ENCODE results near the gene SEMA3F.
"Not testable (repeated sequence)": the region's sequence is repeated elsewhere in the genome, so short reads cannot be mapped to it uniquely, and the experiment has no call there.

SEMA3F gene

DNA sequence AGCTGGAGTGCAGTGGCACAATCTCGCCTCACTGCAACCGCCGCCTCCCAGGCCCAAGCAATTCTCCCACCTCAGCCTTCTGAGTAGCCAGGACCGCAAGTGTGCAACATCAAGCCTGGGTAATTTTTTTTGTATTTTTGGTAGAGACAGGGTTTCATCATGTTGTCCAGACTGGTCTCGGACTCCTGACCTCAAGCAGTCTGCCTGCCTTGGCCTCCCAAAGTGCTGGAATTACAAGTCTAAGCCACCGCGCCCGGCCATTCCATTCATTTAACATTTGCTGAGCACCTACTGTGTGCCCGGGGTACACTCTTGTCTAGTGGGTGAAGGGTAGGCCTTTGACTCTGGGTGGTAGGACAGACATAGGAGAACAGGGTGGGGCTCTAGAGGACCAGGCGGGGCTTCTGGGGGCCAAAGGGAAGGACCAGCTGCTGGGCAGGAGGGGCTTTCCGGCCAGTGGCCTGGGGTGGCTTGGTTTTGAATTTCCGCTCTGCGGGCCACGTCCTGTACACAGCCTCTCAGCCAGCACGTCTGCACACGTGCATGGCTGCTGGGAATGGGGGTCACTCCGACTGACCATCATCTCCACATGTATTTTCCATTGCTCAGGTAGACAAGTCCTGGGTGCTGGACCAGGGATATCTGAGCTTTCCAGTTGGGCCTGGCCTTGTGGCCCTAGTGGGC lies 52.4 kb downstream of the SEMA3F start:
- no peak for DNase-seq (ENCODE audit: insufficient read length, low spot score)
- FAIRE-seq, result no peak

DNA sequence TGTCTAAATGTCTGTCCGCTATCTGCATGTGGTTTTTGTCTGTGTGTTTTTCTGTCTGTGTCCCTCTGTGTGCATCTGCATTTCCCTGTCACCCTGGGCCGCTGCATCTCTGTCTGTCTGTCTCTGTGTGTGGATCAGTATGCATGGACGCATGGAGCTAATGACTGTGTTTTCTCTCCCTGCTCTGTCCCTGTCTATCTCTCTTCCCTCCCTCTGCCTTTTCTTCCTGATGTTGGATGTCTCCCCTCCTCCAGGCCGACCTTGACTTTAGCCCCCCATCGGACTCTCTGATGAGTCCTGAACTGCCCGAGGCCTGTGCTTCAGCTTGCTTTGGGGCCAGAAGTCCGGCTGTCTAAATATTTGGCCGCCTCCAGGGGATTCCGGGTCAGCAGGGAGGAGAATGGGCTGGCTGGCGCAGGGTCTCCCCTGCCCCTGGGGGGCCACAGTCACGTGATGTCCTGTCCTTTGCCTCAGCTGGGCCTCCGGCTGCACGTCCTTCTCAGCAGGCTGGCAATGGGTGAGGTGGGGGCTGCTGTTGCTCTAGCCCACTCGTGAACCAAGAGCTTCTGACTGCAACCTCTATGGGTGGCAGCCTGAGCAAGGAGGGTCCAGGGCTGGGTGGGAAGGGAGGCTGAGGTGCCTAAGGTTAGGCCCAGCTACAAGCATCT lies 53.7 kb downstream of the SEMA3F start:
- no peak for FAIRE-seq
- no peak for DNase-seq (ENCODE audit: insufficient read length, low spot score)

DNA sequence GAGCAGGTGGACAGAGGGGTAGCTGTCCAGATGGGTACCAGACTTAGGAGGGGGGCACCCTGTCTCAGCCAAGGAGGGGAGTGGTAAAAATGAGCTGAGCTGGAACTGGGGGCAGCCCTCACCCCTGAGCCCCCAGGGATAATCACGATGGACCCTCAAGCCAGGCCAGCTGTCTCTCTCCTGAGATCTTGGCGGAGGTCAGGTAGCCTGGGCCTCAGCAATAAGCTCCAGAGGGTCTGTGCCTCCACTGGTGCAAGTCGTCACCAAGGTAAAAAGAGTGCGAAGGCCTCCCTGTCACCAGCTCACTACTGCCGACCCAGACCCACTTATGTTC lies 55.0 kb downstream of the SEMA3F start:
- DNase-seq (ENCODE audit: insufficient read length, low spot score), result no peak
- no peak for FAIRE-seq

DNA sequence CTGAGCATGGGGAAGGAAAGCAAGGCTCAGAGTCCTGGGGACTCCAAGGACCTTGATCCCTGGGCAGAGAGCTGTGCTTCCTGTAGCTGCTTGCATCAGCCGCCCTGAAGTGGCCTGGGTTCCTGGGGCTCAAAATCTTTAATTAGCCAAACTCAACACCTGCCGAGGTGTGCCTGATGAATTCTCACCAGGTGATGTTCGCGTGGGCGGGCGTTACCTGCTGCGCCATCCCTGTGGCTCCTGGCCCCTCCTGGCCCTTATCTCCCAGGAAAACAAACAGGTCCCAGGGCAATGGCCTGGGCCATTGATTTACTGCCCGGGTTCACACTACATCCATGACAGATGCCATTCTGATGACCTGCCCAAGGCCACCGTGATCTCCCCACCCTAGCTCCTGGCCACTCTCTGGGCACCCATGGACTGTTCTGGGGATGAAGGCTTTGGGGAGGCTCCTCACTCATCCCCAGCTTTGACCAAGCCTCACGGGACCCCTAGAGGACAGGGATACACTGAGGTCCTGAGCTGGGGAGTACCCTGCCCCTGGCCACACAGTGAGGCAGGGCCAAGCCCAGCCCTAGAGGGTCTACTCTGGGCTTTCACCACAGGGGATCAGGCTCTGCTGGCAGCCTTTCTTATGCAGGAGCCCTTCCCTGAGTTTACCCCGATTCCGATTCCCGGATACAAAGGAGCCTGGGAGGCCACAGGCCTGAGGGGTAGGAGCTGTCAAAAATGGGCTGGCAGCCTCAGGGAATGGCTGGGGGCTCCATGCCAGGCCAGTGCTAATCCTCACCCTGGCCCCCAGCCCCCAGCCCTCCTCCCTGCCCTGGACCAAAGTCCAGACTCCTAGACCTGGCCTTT lies 55.6 kb downstream of the SEMA3F start:
- no peak for FAIRE-seq
- no peak for DNase-seq (ENCODE audit: insufficient read length, low spot score)

DNA sequence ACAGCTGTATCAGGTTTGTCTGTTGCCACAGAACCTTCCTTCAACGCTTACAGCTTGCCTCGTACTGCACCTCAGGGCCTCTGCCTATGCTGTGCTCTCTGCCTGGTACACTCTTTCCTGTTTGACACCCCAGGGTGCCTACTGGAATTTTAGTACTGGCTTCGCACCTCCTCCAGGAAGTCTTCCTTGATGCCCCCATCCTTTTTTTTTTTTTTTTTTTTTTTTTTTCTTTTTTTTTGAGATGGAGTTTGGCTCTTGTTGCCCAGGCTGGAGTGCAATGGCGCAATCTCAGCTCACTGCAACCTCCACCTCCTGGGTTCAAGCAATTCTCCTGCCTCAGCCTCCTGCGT lies 56.2 kb downstream of the SEMA3F start:
- DNase-seq (ENCODE audit: insufficient read length, low spot score); FAIRE-seq: not testable (repeated sequence)

DNA sequence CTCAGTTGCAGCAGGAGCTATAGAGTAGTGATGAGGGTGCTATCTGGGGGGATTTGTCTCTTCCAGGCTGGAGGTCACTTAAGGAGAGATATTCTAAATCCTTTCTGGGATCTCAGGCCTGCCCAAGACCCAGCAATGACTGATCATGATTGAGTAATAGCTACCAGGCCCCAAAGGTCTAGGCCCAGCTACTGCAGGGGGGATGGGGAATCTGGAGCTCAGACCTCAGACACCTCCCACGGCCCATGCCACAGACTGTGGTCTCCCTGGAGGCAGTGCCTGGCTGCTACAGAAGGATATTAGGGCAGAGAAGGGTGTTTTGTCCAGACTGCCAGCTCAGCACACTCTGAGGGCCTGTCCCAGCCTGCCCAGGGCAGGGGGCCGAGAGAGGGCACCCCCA lies 56.8 kb downstream of the SEMA3F start:
- DNase-seq (ENCODE audit: insufficient read length, low spot score), result no peak

DNA sequence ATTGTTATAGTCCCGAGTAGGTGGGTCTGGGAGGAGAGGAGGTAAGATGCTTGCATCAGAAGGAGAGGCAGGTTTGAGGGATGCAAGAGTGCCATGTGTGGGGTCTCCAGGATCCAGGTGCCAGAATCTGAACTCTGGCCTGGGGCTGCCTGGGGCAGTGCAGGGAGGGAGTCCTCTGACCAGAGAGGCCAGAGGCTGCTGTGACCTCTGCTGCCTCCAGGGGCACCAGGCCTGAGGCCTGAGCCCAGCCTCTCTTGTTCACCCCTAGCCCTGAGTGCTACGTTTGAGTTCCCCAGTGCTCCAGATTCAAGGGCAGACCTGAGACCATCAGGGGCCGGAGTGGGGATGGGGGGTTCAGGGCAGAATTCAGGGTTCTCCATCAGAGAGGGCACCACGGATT lies 57.4 kb downstream of the SEMA3F start:
- DNase-seq (ENCODE audit: insufficient read length, low spot score) (no peak), FAIRE-seq (no peak)

More for the DNA sequence above, 56.8 kb downstream of the SEMA3F start:
- FAIRE-seq, result no peak

DNA sequence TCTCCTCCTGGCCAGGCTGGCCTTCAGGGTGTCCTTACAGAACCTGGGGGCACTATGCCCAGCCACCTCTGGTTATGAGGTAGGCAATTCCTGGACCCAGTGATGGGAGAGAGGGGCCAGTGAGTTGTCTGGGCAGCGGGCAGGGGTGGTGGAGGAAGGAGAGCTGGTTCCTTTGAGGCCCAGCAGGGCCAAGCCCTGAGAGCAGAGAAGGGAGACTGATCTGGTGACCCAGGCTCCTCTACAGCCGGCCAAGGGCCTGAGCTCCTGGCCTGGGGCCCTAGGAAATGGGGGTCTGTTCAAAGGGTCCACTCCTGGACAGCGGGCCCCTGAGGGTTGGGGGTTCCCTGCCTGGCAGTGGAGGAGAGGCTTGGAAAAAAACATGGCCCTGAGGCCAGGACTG lies 57.8 kb downstream of the SEMA3F start:
- DNase-seq (ENCODE audit: insufficient read length, low spot score), result no peak
- no peak for FAIRE-seq

DNA sequence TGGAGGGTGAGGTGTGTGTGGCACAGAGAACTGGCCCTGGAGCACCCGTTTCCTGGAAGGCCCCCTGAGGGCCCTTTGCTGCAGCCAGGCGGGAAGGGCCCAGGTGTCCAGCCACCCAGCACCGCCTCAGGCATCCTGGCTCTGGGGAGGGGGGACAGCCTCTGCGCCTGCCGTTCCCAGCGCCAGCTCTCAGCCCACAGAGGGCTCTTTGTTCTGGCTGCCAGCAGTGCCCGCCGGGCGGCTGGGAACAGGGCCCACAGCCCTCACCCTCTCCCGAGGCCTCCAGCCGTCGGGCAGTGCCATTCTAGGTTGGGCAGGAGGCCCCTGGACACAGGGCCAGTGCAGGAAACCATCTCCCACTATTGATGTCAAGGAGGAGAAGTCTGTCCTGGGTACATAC lies 58.2 kb downstream of the SEMA3F start:
- DNase-seq (ENCODE audit: insufficient read length, low spot score) (no peak), FAIRE-seq (no peak)

DNA sequence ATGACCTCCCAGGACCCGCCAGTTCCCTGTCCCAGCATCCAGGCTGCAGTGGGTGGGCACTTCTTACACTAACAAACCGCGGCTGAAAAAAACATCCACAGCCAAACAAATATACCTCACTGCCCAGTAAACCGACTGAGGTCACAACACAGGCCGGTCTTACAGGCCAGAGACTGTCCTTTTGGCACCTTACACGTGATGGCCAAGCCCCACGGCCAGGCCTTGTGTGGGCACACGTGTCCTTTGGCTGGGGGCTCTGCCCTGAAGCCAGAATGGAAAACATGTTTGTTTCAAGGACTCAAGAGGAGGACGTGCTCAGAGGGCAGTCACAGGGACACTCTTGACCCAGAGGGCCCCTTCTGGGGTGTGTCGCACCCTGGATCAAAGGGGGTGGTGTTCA lies 59.7 kb downstream of the SEMA3F start:
- no peak for FAIRE-seq
- DNase-seq (ENCODE audit: insufficient read length, low spot score), result no peak

DNA sequence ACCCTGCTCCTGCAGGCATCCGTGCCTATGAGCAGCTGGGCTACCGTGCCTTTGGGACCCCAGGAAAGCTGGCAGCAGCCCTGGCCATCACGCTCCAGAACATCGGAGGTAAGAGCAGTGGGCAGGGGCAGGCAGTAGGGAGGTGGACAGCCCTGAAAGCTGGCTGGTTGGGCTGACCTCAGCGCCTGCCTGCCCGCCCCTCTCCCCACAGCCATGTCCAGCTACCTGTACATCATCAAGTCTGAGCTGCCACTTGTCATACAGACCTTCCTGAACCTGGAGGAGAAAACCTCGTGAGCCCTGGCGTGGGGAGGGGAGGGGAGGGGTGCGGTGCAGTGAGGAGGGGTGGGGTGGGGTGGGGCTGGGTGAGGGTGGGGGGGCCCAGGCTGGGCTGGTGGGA lies 60.4 kb downstream of the SEMA3F start:
- FAIRE-seq, result no peak

DNA sequence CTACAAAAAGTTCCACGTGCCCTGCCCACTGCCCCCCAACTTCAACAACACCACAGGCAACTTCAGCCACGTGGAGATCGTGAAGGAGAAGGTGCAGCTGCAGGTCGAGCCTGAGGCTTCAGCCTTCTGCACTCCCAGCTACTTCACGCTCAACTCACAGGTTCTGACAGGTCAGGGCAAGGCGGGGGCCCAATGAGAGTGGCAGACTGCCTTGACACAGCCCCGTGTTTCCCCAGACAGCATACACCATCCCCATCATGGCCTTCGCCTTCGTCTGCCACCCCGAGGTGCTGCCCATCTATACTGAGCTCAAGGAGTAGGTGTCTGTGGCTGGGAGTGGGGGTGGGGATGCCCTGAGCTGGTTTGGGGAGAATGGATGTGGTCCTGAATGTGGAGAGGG lies 62.6 kb downstream of the SEMA3F start:
- DNase-seq (ENCODE audit: insufficient read length, low spot score) (no peak), FAIRE-seq (no peak)

More for the DNA sequence above, 60.4 kb downstream of the SEMA3F start:
- no peak for DNase-seq (ENCODE audit: insufficient read length, low spot score)

DNA sequence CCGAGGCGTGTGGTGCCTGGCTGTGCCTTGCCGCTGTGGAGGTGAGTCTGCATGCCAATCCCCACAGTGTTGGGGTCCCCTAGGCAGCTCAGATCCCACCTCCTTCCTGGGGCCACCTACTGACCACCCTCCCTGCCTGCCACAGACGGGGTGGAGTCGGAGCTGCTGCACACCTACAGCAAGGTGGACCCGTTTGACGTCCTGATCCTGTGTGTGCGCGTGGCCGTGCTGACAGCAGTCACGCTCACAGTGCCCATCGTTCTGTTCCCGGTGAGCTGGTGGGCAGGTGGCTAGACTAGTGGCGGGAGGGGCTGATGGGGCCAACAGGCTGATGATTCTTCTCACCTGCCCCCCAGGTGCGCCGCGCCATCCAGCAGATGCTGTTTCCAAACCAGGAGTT lies 63.3 kb downstream of the SEMA3F start:
- FAIRE-seq (no peak), DNase-seq (ENCODE audit: insufficient read length, low spot score) (no peak)

DNA sequence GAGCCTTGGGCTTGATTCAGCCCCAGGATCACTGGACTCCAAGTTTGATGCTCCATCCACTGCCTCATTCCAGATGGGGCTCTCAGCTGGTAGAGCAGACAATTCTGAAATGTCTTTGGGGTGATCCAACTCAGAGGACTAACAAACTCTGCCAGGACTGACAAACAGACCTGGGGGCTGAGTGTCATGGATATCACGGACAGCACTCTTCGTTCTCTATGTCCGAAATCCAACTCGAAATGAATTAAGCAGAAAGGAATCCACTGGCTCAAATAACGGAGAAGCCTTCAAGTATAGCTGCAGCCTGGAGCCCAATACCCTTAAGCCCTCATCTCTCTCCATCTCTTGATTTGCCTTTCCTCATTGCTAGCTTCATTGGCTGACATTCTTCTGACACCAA lies 64.2 kb downstream of the SEMA3F start:
- no peak for FAIRE-seq
- no peak for DNase-seq (ENCODE audit: insufficient read length, low spot score)

DNA sequence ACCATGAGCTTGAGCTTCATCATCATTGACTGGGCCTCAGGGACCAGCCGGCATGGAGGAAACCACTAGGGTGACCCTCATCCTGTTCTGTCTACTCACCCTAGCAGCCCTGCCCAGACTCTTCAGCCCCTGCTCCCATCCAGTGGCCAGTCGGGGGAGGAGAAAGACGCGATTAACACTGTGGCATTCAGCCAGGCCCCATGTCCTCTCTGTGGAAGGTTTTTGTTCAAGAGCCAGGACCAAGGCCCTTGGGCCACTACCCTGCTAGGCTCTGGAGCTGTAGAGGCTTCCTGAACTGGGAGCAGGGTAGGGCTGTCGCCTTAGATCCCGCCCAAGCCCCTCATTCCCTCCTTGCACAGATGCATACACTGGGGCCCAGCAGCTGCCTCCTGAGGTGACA lies 65.0 kb downstream of the SEMA3F start:
- FAIRE-seq (no peak), DNase-seq (ENCODE audit: insufficient read length, low spot score) (no peak)

DNA sequence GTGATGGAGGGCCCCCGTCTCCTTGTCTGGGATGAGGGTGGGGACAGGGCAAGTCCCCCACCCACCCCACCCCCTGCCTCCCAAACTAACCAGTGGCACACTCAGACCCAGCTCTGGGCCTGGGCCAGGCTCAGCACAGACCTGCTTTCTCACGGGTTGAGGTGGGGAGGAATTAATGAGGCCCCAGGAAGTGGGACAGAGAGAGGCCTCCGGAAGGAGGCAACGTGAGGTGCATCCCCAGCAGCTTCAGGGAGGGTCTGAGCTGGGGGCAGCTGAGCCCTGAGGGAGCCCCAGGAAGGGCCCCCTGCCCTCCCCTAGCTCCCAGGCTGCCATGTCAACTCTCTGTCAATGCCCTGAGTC lies 65.9 kb downstream of the SEMA3F start:
- DNase-seq (ENCODE audit: insufficient read length, low spot score) (no peak), FAIRE-seq (no peak)

DNA sequence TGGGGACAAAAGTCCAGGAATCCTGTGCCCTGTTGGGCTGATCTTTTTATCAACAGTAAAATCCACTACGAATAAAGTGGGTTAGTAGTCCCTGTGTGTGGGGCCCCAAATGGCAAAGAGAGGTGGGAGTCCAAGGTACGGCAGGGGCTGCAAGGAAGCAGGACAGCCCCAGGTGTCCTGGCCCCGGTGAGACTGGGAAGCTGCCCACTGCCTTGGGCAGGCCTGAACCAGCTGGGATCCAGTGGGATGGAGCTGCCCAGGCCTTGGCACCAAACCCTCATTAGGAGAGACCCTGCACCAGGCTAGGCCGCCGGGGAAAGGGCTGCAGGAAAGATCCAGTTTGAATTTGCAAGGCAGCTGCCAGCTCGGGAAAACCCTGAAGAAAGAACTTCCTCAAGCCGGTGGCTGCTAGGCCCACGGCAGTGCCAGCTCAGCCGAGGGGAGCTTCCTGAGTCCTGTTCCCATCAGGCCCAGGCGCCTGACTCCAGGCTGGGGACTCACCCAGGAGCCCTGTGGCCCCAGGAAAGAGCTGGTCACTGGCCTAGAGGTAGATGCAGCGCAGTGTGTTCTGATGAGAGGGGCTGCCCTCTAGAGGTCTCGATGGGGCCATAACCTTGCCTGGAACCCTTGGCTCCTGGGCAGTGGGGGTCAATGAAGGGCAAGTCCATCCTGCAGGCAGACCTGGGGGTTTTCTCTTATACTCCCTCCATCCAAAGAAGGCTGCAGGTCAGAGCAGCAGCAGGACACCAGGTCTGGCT lies 66.5 kb downstream of the SEMA3F start:
- FAIRE-seq (no peak), DNase-seq (ENCODE audit: insufficient read length, low spot score) (no peak)

DNA sequence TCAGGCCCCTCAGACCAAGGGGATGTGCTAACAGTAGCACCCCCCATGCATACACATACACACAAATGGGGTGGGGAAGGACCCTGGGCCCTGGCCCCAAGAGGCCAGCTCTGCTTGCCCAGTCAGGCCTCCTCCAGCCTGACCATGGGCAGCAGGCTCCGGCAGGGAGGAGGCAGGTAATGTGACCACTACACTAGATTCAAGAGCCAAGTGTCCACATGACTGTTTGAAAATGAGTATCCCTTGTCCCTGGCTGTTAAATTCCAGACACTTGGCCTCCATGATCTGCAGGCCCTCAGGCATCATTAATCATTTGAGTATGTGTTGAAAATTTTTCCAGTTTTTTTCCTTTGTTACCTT lies 67.0 kb downstream of the SEMA3F start:
- FAIRE-seq, result no peak
- DNase-seq (ENCODE audit: insufficient read length, low spot score), result no peak

DNA sequence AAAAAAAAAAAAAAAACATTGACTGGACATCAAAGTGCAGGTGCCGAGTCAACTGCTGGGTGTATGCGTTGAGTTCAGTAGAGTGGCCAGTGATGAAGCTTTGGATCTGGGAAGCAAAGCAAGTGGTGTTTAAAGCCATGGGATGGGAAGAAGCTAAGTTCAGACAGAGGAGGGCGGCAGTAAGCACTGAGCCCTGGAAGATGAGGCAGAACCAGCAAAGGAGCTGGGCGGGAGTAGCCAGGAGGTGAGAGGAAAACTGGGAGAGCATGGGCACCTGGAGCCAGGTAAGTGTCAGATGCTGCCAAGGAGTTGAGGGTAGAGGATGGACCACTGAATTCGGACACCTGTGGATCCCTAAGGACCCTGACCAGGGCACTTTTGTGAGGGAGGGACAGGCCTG lies 69.5 kb downstream of the SEMA3F start:
- no peak for FAIRE-seq
- no peak for DNase-seq (ENCODE audit: insufficient read length, low spot score)

DNA sequence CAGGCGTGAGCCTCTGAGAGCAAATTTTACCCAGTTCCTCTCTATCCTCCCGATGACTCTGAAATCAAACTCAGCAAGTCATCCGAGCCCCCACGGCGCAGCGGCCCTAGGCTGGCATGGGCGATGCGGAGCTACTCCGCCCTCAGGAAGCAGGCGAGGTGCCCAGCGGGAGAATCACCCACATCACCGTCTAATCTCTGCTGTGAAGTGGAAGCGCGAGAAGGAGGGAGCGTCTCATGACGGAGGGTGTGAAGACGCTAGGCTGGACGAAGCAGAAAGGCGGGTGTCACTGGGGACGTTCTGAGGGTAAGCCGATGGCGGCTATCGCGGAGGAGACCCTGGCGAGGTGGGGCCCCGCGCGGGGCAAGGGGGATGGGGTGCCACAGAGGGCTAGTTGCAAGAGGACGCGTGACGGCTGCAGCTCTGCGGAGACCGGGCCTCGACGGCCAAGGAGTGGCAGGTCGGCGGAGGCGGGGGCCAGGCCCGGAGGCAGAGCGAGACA lies 71.8 kb downstream of the SEMA3F start:
- no peak for DNase-seq (ENCODE audit: insufficient read length, low spot score)
- peak; percentile 84 for FAIRE-seq

Data from GM19239 (cell line).